ENCODE measurements around the gene PKDREJ. TPM values are rescaled to one million over a fixed set of nuclear protein-coding genes. Genes with fewer than 3 reads are reported as not detected.

PKDREJ gene
- total RNA-seq, 1 donor from 2014 or later: 0.13 TPM

GRCh38 chr22:46239261-46240048 lies 23.7 kb downstream of the PKDREJ start:
- no peak for DNase-seq (ENCODE audit: low spot score)

- no peak for DNase-seq (ENCODE audit: low spot score)
Measured at GRCh38 chr22:46238541-46238940, 24.6 kb downstream of the PKDREJ start.

GRCh38 chr22:46237453-46238124 lies 25.6 kb downstream of the PKDREJ start:
- DNase-seq (ENCODE audit: low spot score): no peak

GRCh38 chr22:46234969-46235368 lies 28.2 kb downstream of the PKDREJ start:
- no peak for DNase-seq (ENCODE audit: low spot score)

GRCh38 chr22:46233231-46233630 lies 29.9 kb downstream of the PKDREJ start:
- DNase-seq (ENCODE audit: low spot score): no peak

- DNase-seq (ENCODE audit: low spot score): no peak
Measured at GRCh38 chr22:46230262-46230901, 32.8 kb downstream of the PKDREJ start.

GRCh38 chr22:46229701-46230100 lies 33.4 kb downstream of the PKDREJ start:
- DNase-seq (ENCODE audit: low spot score): no peak

- DNase-seq (ENCODE audit: low spot score): no peak
Measured at GRCh38 chr22:46226577-46226976, 36.6 kb downstream of the PKDREJ start.

GRCh38 chr22:46225631-46226030 lies 37.5 kb downstream of the PKDREJ start:
- DNase-seq (ENCODE audit: low spot score): no peak

- no peak for DNase-seq (ENCODE audit: low spot score)
Measured at GRCh38 chr22:46224898-46225290, 38.2 kb downstream of the PKDREJ start.

- DNase-seq (ENCODE audit: low spot score): no peak
Measured at GRCh38 chr22:46224044-46224897, 38.9 kb downstream of the PKDREJ start.

GRCh38 chr22:46220921-46221320 lies 42.2 kb downstream of the PKDREJ start:
- no peak for DNase-seq (ENCODE audit: low spot score)

GRCh38 chr22:46219636-46220035 lies 43.5 kb downstream of the PKDREJ start:
- no peak for DNase-seq (ENCODE audit: low spot score)

- DNase-seq (ENCODE audit: low spot score): no peak
Measured at GRCh38 chr22:46214616-46215015, 48.5 kb downstream of the PKDREJ start.

GRCh38 chr22:46214149-46214548 lies 49.0 kb downstream of the PKDREJ start:
- no peak for DNase-seq (ENCODE audit: low spot score)

GRCh38 chr22:46213052-46213451 lies 50.1 kb downstream of the PKDREJ start:
- DNase-seq (ENCODE audit: low spot score): no peak

- no peak for DNase-seq (ENCODE audit: low spot score)
Measured at GRCh38 chr22:46212195-46212594, 50.9 kb downstream of the PKDREJ start.

- no peak for DNase-seq (ENCODE audit: low spot score)
Measured at GRCh38 chr22:46209262-46209661, 53.9 kb downstream of the PKDREJ start.
